Measurements from ENCODE around the gene CYBB. TPM values are rescaled to one million over a fixed set of nuclear protein-coding genes. Genes with fewer than 3 reads are reported as not detected.

Gene CYBB
- total and polyA plus RNA-seq, 2 experiments from 2014 or later = 0.38 to 0.42 TPM

- Histone ChIP-seq H3K27me3 (no peaks in the 10 kb centered on the region), H3K9me3 (ENCODE audit: low read depth) (no peaks in the 10 kb centered on the region), H3K27ac (no peak overlapping the region), H3K36me3 (no peaks in the 10 kb centered on the region), H3K4me3 (no peak overlapping the region), H3K4me1 (ENCODE audit: low read depth) (peaks cover 18% of the 10 kb centered on the region)
- no peak for TF ChIP-seq CTCF (IDR thresholded peaks at IDR 0.05; ENCODE audit: low read depth, low read length)
- no peak for DNase-seq (ENCODE audit: low read depth in 1 of 2, low spot score in 1 of 2)
Measured at GRCh38 chrX:37776283-37776986, 3.4 kb upstream of the CYBB start.

- no peaks in the 10 kb centered on the region for H3K36me3 ChIP-seq
- H3K4me3 ChIP-seq = no peak overlapping the region
- no peak overlapping the region for H3K27ac ChIP-seq
- no peaks in the 10 kb centered on the region for H3K27me3 ChIP-seq
- H3K4me1 ChIP-seq (ENCODE audit: low read depth) = peaks cover 20% of the 10 kb centered on the region
- TF ChIP-seq CTCF (IDR thresholded peaks at IDR 0.05; ENCODE audit: low read depth, low read length) = no peak
- no peaks in the 10 kb centered on the region for H3K9me3 ChIP-seq (ENCODE audit: low read depth)
- no peak for DNase-seq (ENCODE audit: low read depth in 1 of 2, low spot score in 1 of 2)
Measured at GRCh38 chrX:37776987-37777325, 2.9 kb upstream of the CYBB start.

GRCh38 chrX:37781081-37781480 is 1.2 kb downstream of the CYBB start:
- Histone ChIP-seq H3K27me3 (no peaks in the 10 kb centered on the region), H3K9me3 (ENCODE audit: low read depth) (no peaks in the 10 kb centered on the region), H3K36me3 (no peaks in the 10 kb centered on the region), H3K27ac (peak overlapping the region; percentile 9), H3K4me3 (no peak overlapping the region), H3K4me1 (ENCODE audit: low read depth) (peaks cover 20% of the 10 kb centered on the region)
- no peak for DNase-seq (ENCODE audit: low read depth in 1 of 2, low spot score in 1 of 2)
- TF ChIP-seq CTCF (IDR thresholded peaks at IDR 0.05; ENCODE audit: low read depth, low read length) = no peak

- H3K27me3 ChIP-seq = no peaks in the 10 kb centered on the region
- H3K4me1 ChIP-seq (ENCODE audit: low read depth) = peaks cover 27% of the 10 kb centered on the region
- H3K27ac ChIP-seq = no peak overlapping the region
- H3K4me3 ChIP-seq = no peak overlapping the region
- TF ChIP-seq CTCF (IDR thresholded peaks at IDR 0.05; ENCODE audit: low read depth, low read length) = no peak
- no peaks in the 10 kb centered on the region for H3K9me3 ChIP-seq (ENCODE audit: low read depth)
- DNase-seq (ENCODE audit: low read depth in 1 of 2, low spot score in 1 of 2) = no peak
- H3K36me3 ChIP-seq = no peaks in the 10 kb centered on the region
Measured at GRCh38 chrX:37781814-37782213, 2.0 kb downstream of the CYBB start.

- DNase-seq (ENCODE audit: low read depth in 1 of 2, low spot score in 1 of 2) = no peak
- H3K36me3 ChIP-seq = no peaks in the 10 kb centered on the region
- no peak overlapping the region for H3K27ac ChIP-seq
- H3K27me3 ChIP-seq = no peaks in the 10 kb centered on the region
- no peak for TF ChIP-seq CTCF (IDR thresholded peaks at IDR 0.05; ENCODE audit: low read depth, low read length)
- H3K4me1 ChIP-seq (ENCODE audit: low read depth) = peaks cover 27% of the 10 kb centered on the region
- no peaks in the 10 kb centered on the region for H3K9me3 ChIP-seq (ENCODE audit: low read depth)
- H3K4me3 ChIP-seq = no peak overlapping the region
Measured at GRCh38 chrX:37782359-37782758, 2.5 kb downstream of the CYBB start.
